DMS114 treated with DMSO at 0.1 percent for 48 hours (cell line): ENCODE data around the gene ETV3.
"Not testable (repeated sequence)": the region's sequence is repeated elsewhere in the genome, so short reads cannot be mapped to it uniquely, and the experiment has no call there.

Source experiments
- DNase-seq: peaks from one replicate; lab custom pipeline; 2025; ENCODE audit not compliant: unreplicated experiment; lab: John Stamatoyannopoulos, UW

ETV3 gene

GRCh38 chr1:157138220-157139051 is at the start of gene ETV3:
TSS of gene ETV3 (minus strand) at chr1:157138395. CDS start at chr1:157136352, 2,043 bp downstream.
- peak; percentile 85 for DNase-seq

DNA sequence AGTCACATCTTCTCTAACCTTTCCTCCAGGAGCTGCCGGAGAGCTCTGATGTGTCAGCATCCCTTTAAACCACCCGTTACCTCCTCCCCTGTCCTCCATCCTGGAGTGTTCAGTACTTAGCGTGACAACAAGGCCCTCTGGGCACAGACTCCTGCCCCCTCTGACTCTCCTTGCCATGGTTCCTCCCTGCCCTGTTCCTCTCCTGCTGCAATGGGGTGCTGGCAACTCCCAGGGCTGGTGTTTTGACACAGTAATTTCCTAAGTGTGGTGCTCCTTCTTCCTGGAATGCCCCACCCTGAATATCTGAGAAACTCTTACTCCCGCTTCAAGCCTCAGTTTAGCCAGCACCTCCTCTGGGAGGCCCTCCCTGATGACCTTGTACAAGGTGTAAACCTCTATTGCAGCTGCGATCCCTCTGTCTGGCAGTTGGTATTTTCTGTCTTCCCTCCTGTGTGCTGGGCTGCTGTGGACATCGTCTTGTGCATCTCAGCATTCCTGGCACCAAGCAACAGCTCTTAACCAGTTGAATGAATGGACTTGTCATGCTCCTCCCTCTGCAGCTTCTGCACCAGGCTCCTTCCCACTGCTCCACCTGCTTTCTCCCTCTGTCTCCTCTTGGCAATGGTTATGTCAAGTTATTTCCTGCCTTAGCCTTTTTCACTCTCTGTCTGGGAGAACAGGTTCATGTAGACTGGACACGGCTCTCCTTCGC is 48.2 kb upstream of the ETV3 start:
- no peak for DNase-seq

DNA sequence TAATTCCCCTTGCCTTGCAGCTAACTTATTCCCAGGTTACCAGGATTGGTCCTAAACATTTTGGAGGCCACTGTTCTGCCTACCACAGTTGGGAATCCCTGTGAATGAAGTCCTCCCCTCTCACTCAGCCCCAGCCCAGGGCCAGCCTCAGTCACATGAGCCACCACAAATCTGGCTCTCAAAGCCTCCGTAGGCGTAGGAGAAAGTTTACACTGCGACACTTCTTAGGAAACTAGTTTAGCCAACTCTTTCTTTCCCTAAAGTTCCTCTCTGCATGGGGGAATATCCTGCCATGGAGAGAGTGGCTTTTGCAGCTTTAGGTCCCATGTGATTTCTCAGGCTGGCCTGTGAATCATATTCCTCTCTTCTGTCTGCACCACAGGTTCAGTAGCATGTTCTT is 45.7 kb upstream of the ETV3 start:
- no peak for DNase-seq

DNA sequence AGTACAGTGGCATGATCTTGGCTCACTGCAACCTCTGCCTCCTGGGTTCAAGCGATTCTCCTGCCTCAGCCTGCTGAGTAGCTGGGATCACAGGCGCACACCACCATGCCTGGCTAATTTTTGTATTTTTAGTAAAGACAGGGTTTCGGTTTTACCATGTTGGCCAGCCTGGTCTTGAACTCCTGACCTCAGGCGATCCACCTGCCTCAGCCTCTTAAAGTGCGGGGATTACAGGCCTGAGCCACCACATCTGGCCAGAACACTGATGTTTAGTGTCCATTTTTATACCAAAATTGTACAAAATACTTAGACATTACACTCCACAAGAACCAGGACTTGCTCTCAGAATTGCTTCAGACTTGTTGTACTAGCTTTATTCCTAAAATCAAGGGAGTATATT is 44.2 kb upstream of the ETV3 start:
- DNase-seq, result not testable (repeated sequence)

DNA sequence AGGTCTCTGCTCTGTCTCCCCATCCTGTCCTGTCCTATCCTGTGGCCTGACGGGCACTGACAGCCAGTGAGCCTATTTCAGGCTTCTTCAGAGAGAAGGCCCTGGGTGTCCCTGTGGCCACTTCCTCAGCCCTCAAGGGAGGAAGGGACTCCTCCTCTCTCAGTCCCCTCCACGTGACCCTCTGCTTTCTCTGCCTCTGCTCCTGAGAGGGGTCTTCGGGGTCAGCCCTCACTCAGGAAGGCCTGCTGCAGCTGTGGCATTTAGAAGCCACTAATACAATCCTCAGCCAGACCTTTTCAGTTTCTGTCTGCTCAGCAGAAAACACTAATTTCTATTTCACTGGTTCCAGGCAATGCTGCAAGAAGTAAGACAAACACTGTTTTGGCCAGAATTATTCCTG is 43.6 kb upstream of the ETV3 start:
- DNase-seq, result no peak

DNA sequence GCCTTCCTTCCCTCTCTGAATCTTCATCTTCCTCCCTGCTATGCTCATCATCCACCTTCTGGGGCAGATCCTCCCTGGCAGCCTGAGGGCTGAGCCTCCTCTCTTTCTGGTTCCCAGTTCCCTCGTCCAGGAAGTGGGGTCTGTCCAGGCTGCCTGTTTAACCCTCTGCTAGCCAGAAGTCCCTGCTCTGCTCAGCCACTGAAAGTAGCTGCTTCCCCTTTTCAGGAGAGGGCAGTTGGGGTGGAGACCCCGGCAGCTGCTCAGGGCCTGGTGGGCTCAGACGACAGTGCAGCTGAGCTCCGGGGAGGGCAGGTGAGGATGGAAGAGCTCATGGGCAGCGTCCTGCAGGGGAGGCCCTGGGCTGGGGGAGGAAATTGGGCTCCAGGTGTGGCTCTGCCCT is 43.1 kb upstream of the ETV3 start:
- no peak for DNase-seq

GRCh38 chr1:157178490-157178889 is 40.3 kb upstream of the ETV3 start:
- no peak for DNase-seq

GRCh38 chr1:157177733-157178394 is 39.7 kb upstream of the ETV3 start:
- no peak for DNase-seq

- DNase-seq, result no peak
Observed at GRCh38 chr1:157176591-157177121, 38.5 kb upstream of the ETV3 start.

- no peak for DNase-seq
Observed at GRCh38 chr1:157176016-157176415, 37.8 kb upstream of the ETV3 start.

- no peak for DNase-seq
Observed at GRCh38 chr1:157173900-157174410, 35.8 kb upstream of the ETV3 start.

DNA sequence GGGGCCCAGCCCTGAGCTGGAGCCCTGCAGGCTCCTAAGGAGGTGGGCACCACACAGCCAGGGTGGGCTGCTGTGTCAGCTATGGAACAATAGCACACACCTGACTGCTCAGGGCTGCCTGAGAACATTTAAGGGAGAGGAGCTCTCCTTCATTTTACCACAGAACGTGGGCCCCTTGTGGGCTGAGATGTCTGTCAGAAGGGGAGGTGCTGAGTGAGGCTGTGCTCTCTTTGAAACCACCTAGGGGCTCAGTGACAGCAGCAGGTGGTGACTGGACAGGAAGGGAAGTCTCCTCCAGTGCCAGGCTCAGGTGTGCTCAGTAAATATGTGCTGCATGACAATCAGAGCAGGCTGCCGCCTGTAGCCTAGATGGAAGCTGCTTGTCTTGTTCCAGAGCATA is 35.0 kb upstream of the ETV3 start:
- DNase-seq, result not testable (repeated sequence)

DNA sequence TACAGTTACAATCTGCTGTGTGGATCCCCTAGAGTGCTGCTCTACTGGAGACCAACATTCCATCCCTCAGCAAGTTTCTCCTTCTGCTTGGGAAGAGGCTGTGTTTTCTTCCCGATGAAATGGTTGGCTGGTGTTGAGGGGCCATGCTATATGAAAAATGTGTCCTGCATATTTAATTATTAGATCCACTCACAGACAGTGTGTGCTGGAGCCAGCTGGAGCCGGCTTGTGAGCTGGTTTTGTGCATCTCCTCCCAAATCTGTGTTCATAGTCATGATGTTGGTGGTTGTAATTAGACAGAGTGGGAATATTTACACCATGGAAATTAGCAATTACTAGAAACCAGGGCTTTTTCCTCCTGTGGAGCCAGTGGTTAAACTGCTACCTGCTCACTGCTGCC is 34.4 kb upstream of the ETV3 start:
- DNase-seq, result not testable (repeated sequence)

DNA sequence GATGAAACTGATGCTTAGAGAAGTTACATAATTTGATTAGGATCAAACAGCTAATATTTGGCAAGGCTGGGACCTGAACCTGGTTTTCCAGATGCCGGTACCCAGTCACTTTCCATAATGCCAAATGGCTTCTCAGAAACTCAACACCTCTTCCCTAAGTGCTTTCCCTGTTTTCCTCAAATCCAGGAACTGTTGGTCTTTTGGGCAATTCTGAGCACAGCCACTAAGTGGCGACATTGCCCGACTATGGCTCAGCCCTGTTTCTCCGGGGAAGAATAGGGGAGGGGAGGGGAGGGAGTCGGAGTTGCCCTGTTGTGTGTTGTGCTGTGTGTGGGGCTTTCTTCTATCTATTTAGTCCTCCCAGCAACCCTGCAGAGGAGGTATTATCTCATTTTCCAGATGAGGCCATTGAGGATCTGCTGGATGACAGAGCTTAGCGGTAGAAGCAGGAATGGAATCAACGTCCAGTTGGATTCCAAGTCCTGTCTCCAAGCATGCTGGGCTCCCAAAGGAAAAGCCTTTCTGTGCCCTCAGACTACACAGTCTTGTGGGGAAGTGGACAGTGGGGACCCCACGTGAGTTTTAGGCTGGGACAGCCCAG is 33.8 kb upstream of the ETV3 start:
- peak; percentile 34 for DNase-seq

DNA sequence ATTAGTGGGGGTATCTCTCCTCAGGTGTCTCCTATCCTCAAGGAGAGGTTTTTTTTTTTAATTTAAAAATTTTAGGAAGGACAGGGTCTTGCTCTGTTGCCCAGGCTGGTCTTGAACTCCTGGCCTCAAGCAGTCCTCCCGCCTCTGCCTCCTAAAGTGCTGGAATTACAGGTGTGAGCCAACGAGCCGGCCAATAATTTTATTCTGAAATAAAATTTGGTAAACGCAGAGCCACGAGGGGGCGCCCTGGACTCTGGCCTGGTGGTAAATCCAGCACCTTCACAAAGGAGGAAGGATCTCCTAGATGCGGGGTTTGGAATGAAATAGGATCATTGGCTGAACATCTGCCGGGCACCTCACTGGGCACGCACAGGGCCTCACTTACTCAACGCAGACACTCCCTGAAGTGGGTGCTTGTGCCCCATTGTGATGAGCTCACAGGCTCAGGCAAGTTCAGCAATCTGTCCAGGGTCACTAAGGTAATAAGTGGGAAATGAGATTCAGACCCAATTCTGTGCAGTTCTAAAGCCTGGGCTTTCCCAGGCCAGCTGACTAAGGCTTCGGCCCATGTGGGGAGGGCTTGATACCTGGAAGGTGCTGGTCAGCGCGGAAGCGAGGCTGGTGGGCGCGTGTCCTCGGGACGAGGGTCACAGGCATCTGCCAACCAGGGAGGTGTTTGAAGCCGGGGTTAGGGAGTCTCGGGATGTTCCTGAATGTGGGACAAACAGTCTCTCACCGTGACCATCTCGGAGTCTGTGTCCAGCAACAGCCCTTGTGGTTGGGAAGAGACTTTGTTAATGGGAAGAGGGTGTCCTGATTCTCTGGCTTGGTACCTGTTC is 32.7 kb upstream of the ETV3 start:
- DNase-seq, result peak; percentile 30

DNA sequence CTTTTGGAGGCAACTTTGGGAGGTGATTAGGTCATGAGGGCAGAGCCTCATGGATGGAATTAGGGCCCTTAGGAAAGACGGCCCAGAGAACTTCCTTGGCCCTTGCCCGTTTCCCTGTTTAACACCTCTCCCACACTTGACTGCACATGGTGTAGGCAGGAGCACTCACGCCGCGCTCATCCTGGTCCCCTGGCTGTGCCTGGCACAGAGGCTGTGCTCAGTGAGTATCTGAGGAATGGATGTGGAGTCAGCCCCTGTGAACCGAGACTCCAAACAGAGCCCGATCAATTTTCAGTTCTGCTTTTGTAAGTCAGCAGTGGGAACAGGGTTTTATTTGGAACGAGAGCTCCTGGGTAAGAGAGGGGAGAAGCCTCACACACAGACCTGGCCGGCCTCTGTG is 29.8 kb upstream of the ETV3 start:
- no peak for DNase-seq

- no peak for DNase-seq
Observed at GRCh38 chr1:157167437-157167836, 29.2 kb upstream of the ETV3 start.

- no peak for DNase-seq
Observed at GRCh38 chr1:157166590-157166989, 28.4 kb upstream of the ETV3 start.

- DNase-seq, result peak; percentile 69
Observed at GRCh38 chr1:157163273-157164127, 25.3 kb upstream of the ETV3 start.
